Ovary (tissue), 9 donors: ENCODE measurements around the gene CCL14. TPM values are rescaled to one million over a fixed set of nuclear protein-coding genes. Genes with fewer than 3 reads are reported as not detected.

Experiments used
- DNase-seq, 5 donors: peaks; one replicate each; pipeline ENCODE4 v3.0.0-alpha.2; 2019 to 2020
- H3K27ac ChIP-seq, 2 donors: fragments of 200-600 bp; one replicate each; pipeline versions ENCODE4 v1.5.1 to v1.8.0; 2019 to 2022
- H3K27me3 ChIP-seq: fragments of 200-600 bp; one replicate; pipeline ENCODE4 v1.8.0; 2022
- H3K36me3 ChIP-seq: fragments of 200-600 bp; sonication (generic); one replicate; pipeline ENCODE4 v1.5.1; 2019
- H3K4me1 ChIP-seq: one replicate; pipeline ENCODE4 v1.8.1; 2013; ENCODE audit warnings: mild to moderate bottlenecking, moderate library complexity; ENCODE audit not compliant: insufficient read depth
- H3K4me3 ChIP-seq: fragments of 200-600 bp; sonication (generic); one replicate; pipeline ENCODE4 v1.5.1; 2017
- H3K9me3 ChIP-seq, 2 donors: fragments of 200-600 bp in 1 of 2; sonication (generic) in 1 of 2; one replicate each; pipeline versions ENCODE4 v1.5.1 to v1.8.1; 2013 to 2019; ENCODE audit warnings: mild to moderate bottlenecking in 1 of 2, moderate library complexity in 1 of 2
- CTCF ChIP-seq, 3 donors: fragments of 450-650 bp in 2 of 3; fragments of 200-600 bp in 1 of 3; IDR thresholded peaks; one replicate each; pipeline versions ENCODE4 v1.5.1 to v1.8.0; 2016 to 2022; ENCODE audit warnings: antibody characterized with exemption in 3 of 3, mild to moderate bottlenecking in 1 of 3
- EP300 ChIP-seq: sonication (generic); formaldehyde crosslinking; IDR thresholded peaks from one replicate; pipeline ENCODE4 v1.6.1; 2017; ENCODE audit warnings: antibody characterized with exemption
- POLR2A ChIP-seq: fragments of 450-650 bp; IDR thresholded peaks from one replicate; pipeline ENCODE4 v1.6.1; 2017; ENCODE audit warnings: antibody characterized with exemption, mild to moderate bottlenecking, moderate library complexity
- WGBS, 3 donors: extraction: QIAGEN DNeasy Blood & Tissue Kit in 1 of 3; methylation state at CpG; one replicate each; pipeline versions ENCODE4 v1.1.5 to v1.1.7; 2013 to 2017; 5-methylcytosine and 5-hydroxymethylcytosine counted together
- intact Hi-C, 4 donors: fragments of 100-400 bp; cut with DNase I; formaldehyde crosslinking; loops; one replicate each; pipeline versions ENCODE4 v1.11.0 to v1.15.1; 2022 to 2023
- polyA plus RNA-seq, 2 donors: library from polyadenylated mRNA; stranded (reverse); fragments of 200-250 nt in 1 of 2; fragments of 350-450 nt in 1 of 2; fragmentation: Illumina TruSeq in 1 of 2; extraction: RNeasy Lipid Tissue Mini Kit (QIAGEN cat#74804) in 1 of 2; gene quantifications; one replicate each; pipeline ENCODE4 v1.2.3, GENCODE V29; 2013 to 2014
- total RNA-seq, 7 donors: library from RNA; depleted of rRNA in 2 of 7; stranded (reverse); fragments of >200 nt in 2 of 7; fragmentation: NEBNext Ultra II Directional in 3 of 7; extraction: Animal tissue kit (Norgen Biotek cat#: 25700) in 3 of 7; gene quantifications; one replicate each; pipeline versions ENCODE4 v1.1.0 to v1.2.4, GENCODE V29; 2016 to 2023
- donor health status: DM: no; HTN: no; CAD: no; lungs with moderate emphysema.
- donor health status: DM: no; HTN: no; CAD: no.
- donor health status: Bipolar disorder and iron deficiency.
- donor health status: DM: yes; HTN: yes; CAD: no.
- donor health status: DM: no; HTN: no; CAD: no.
- donor health status: DM: yes; HTN: yes; CAD: no.

Gene CCL14
- total and polyA plus RNA-seq, 9 donors: 3.3 to 411 (median 15.1) TPM

GRCh38 chr17:36001862-36002603 is 15.5 kb upstream of the CCL14 start:
- DNase-seq: no peak
- intact Hi-C loops: no loop called here
- WGBS, 3 donors: 65 to 69% (median 65%) methylated on average over 6 of the region's 6 CpGs

GRCh38 chr17:36001110-36001771 is 14.7 kb upstream of the CCL14 start, which contains the start of gene CCL15:
TSS of gene CCL15 (minus strand) at chr17:36001553. CDS start at chr17:36001492, 61 bp downstream.
- intact Hi-C loops: no loop called here

More at GRCh38 chr17:36001862-36002603, 15.5 kb upstream of the CCL14 start:
- no peak for TF ChIP-seq EP300
- no peak for TF ChIP-seq CTCF (IDR thresholded peaks at IDR 0.05)
- no peak for TF ChIP-seq POLR2A
- Histone ChIP-seq H3K27me3 (no peaks in the 10 kb centered on the region), H3K4me1 (no peaks in the 10 kb centered on the region), H3K9me3 (no peaks in the 10 kb centered on the region), H3K27ac (no peak overlapping the region), H3K36me3 (no peaks in the 10 kb centered on the region), H3K4me3 (no peak overlapping the region)

GRCh38 chr17:36000732-36001109 is 14.2 kb upstream of the CCL14 start:
- Histone ChIP-seq H3K4me1 (no peaks in the 10 kb centered on the region), H3K27ac (no peak overlapping the region), H3K27me3 (no peaks in the 10 kb centered on the region), H3K36me3 (no peaks in the 10 kb centered on the region), H3K9me3 (no peaks in the 10 kb centered on the region), H3K4me3 (no peak overlapping the region)
- TF ChIP-seq POLR2A (no peak), EP300 (no peak), CTCF (IDR thresholded peaks at IDR 0.05) (no peak)
- no peak for DNase-seq
- intact Hi-C loops: no loop called here
- WGBS, 3 donors: 59 to 74% (median 67%) methylated on average over 6 of the region's 6 CpGs

More at GRCh38 chr17:36001110-36001771, 14.7 kb upstream of the CCL14 start, which contains the start of gene CCL15:
- H3K27me3 ChIP-seq: no peaks in the 10 kb centered on the region
- H3K4me3 ChIP-seq: no peak within 1 kb of the TSS
- no peaks in the 10 kb centered on the region for H3K36me3 ChIP-seq
- H3K4me1 ChIP-seq: no peaks in the 10 kb centered on the region
- WGBS, 3 donors: 66 to 70% (median 67%) methylated on average over 6 of the region's 6 CpGs
- no peak for TF ChIP-seq CTCF (IDR thresholded peaks at IDR 0.05)
- no peak for TF ChIP-seq EP300
- no peak for TF ChIP-seq POLR2A
- no peak for DNase-seq
- no peak within 1 kb of the TSS for H3K27ac ChIP-seq
- H3K9me3 ChIP-seq: no peaks in the 10 kb centered on the region

- Histone ChIP-seq H3K36me3 (no peaks in the 10 kb centered on the region), H3K4me1 (no peaks in the 10 kb centered on the region), H3K4me3 (no peak overlapping the region), H3K9me3 (no peaks in the 10 kb centered on the region), H3K27me3 (no peaks in the 10 kb centered on the region), H3K27ac (no peak overlapping the region)
- TF ChIP-seq CTCF (IDR thresholded peaks at IDR 0.05): no peak
- TF ChIP-seq EP300: no peak
- no peak for TF ChIP-seq POLR2A
- intact Hi-C loops: no loop called here
- 70 to 76% (median 71%) methylated on average over 1 of the region's 1 CpG for WGBS, 3 donors
- no peak for DNase-seq
These were observed 12.2 kb upstream of the CCL14 start for GRCh38 chr17:35998756-35999155.
